Stimulated activated naive CD8-positive, alpha-beta T cell treated with anti-CD3 and anti-CD28 coated beads, Interleukin-15, Interleukin-2, amounts not matched to agents 100 ng/mL and 50 ng/mL, for 24 hours (primary cell): Measurements from ENCODE around the gene MADCAM1.
A peak's percentile ranks its signal among the peaks of the same experiment; 100 is the strongest.

Experiments
- H3K27ac Mint-ChIP-seq: one replicate; pipeline ENCODE4 v1.8.0; 2021; ENCODE audit warnings: mild to moderate bottlenecking, mixed read lengths
- H3K27me3 Mint-ChIP-seq: one replicate; pipeline ENCODE4 v1.8.0; 2021; ENCODE audit warnings: mixed read lengths
- H3K36me3 Mint-ChIP-seq: one replicate; pipeline ENCODE4 v1.8.0; 2021; ENCODE audit warnings: low read depth, mixed read lengths
- H3K4me1 Mint-ChIP-seq: one replicate; pipeline ENCODE4 v1.8.0; 2021; ENCODE audit warnings: low read depth, mixed read lengths
- H3K4me3 Mint-ChIP-seq: one replicate; pipeline ENCODE4 v1.8.0; 2021; ENCODE audit warnings: mild to moderate bottlenecking, mixed read lengths
- H3K9me3 Mint-ChIP-seq: one replicate; pipeline ENCODE4 v1.8.0; 2021; ENCODE audit warnings: mixed read lengths

MADCAM1 gene

DNA sequence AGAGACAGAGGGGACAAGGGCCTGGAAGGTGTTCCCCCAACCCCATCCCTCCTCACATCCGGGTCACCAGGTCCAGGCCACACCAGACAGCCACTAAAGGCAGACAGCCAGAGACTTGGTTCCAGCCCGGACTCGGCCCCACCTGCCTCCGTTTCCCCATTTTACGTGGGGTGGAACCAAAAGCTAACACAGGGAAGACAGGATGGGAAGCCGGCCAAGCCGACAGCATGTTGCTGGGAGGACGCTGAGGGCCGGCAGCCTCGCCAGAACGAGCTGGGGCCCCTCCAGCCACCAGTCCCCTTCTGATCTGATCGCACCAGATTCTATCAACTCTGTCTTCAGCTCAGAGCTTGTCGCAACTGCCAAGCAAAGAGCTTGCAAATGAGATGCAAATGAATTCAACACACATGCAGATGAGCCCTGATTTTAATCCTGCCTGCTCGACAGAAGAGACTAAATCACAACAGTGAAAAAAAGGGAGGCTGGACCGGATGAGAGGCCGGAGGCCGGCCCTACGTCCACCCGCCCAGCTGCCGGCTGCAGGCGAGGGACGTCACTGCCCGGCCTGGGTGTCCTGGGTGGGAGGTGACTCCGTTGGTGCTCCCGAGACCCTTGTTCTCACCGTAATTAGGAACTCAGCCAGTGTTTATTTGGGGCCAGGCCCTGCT, 17.9 kb upstream of the MADCAM1 start:
- H3K27ac Mint-ChIP-seq: no peak overlapping the region
- H3K4me1 Mint-ChIP-seq: peaks cover 17% of the 10 kb centered on the region
- H3K9me3 Mint-ChIP-seq: peaks cover 14% of the 10 kb centered on the region
- H3K27me3 Mint-ChIP-seq: peaks cover 11% of the 10 kb centered on the region
- peaks cover 16% of the 10 kb centered on the region for H3K36me3 Mint-ChIP-seq
- no peak overlapping the region for H3K4me3 Mint-ChIP-seq

DNA sequence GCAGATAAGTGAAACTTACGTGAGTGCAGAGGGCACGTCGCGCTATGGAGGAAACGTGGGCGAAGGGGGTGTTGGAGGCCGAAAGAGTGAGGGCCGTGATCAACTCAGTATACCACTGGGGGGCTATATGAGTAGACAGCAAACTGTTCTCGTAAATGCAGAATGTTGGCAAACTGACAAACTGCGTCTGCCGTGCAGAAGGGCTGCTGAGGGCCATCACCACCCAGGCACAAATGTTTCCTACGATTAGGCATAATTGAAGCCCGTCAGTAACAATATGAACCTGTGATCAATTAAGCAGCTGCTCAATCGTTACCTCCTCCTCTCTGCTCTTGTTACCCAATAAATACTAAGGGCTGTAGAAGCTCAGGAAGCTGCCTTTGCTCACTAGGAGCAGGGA, 17.3 kb upstream of the MADCAM1 start:
- Mint-ChIP-seq H3K9me3 (peaks cover 14% of the 10 kb centered on the region), H3K4me1 (peaks cover 17% of the 10 kb centered on the region), H3K27ac (no peak overlapping the region), H3K36me3 (peaks cover 16% of the 10 kb centered on the region), H3K27me3 (peaks cover 11% of the 10 kb centered on the region), H3K4me3 (no peak overlapping the region)

DNA sequence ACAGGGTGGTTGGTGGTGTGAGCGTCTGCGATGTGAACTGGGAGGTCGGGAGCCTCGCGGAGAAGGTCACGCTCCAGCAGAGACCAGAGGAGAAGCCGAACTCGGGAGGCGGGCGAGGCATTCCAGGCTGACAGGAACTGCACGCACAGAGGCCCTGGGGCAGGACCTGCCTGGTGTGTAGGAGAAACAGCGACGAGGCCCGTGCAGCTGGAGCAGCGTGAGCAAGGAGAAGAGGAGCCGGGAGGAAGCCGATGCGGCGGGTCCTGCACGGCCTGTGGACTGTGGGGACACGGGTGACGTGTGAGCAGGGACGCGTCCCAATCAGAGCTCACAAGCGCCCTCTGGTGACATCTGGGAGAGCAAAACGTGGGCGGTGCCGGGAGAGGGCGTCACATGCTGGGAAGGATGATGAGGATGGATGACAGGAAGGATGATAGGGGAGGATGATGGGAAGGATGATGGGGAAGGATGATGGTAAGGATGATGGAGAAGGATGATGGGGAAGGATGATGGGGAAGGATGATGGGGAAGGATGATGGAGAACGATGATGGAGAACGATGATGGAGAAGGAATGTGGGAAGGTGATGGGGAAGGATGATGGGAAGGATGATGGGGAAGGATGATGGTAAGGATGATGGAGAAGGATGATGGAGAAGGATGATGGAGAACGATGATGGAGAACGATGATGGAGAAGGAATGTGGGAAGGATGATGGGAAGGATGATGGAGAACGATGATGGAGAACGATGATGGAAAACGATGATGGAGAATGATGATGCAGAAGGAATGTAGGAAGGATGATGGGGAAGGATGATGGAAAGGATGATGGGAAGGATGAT, 16.1 kb upstream of the MADCAM1 start:
- Mint-ChIP-seq H3K4me1 (peaks cover 17% of the 10 kb centered on the region), H3K27ac (peak overlapping the region; percentile 96), H3K36me3 (peaks cover 16% of the 10 kb centered on the region), H3K4me3 (peak overlapping the region; percentile 65), H3K9me3 (peaks cover 14% of the 10 kb centered on the region), H3K27me3 (peaks cover 15% of the 10 kb centered on the region)

DNA sequence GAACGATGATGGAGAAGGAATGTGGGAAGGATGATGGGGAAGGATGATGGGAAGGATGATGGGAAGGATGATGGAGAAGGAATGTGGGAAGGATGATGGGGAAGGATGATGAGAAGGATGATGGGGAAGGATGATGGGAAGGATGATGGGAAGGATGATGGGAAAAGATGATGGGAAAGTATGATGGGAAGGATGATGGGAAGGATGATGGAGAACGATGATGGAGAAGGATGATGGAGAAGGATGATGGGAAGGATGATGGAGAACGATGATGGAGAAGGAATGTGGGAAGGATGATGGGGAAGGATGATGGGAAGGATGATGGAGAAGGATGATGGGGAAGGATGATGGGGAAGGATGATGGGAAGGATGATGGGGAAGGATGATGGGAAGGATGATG, 15.2 kb upstream of the MADCAM1 start:
- peak overlapping the region; percentile 65 for H3K4me3 Mint-ChIP-seq
- peaks cover 18% of the 10 kb centered on the region for H3K27me3 Mint-ChIP-seq
- H3K27ac Mint-ChIP-seq: peak overlapping the region; percentile 96
- H3K36me3 Mint-ChIP-seq: peaks cover 16% of the 10 kb centered on the region
- H3K4me1 Mint-ChIP-seq: peaks cover 17% of the 10 kb centered on the region
- peaks cover 14% of the 10 kb centered on the region for H3K9me3 Mint-ChIP-seq

DNA sequence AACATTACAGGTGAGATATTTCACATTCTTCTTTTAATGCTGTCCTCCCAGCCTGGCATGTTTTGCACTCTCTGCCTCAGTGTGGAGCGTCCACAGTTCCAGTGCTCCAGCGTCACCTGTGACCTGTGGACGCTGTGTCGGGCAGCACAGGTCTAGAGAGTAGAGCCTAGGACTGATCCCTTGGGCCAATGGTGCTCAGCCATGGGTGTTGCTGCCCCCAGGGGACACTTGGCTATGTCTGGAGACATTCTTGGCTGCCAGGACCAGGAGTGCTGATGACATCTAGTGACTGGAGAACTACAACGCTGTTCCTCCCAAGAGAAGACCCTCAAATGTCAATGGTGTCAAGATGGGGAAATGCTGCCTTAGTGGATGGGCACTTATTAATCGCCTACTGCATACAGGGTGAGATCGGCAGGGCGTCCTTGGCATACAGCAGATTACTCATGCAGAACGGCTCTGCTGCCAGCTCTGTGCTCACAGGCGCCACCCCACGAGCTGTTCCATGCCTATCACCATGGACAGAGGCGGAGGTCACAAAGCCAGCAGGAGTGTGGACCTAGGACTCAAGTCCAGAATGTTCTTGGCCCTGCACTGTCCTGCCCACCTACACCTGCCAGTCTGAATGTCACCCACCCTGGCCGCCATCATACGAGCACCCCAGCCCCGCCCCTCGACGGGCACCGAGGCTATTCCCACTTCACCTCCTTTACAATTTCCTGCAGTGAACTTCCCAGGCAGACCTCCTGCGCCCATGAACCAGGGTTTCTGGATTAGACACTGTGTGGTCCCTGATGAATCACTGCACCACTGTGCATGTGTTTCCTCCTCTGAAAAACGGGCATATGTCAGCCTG, 13.9 kb upstream of the MADCAM1 start:
- peaks cover 14% of the 10 kb centered on the region for H3K9me3 Mint-ChIP-seq
- H3K27me3 Mint-ChIP-seq: peaks cover 21% of the 10 kb centered on the region
- H3K4me3 Mint-ChIP-seq: no peak overlapping the region
- H3K4me1 Mint-ChIP-seq: peaks cover 17% of the 10 kb centered on the region
- H3K27ac Mint-ChIP-seq: no peak overlapping the region
- H3K36me3 Mint-ChIP-seq: peaks cover 16% of the 10 kb centered on the region

DNA sequence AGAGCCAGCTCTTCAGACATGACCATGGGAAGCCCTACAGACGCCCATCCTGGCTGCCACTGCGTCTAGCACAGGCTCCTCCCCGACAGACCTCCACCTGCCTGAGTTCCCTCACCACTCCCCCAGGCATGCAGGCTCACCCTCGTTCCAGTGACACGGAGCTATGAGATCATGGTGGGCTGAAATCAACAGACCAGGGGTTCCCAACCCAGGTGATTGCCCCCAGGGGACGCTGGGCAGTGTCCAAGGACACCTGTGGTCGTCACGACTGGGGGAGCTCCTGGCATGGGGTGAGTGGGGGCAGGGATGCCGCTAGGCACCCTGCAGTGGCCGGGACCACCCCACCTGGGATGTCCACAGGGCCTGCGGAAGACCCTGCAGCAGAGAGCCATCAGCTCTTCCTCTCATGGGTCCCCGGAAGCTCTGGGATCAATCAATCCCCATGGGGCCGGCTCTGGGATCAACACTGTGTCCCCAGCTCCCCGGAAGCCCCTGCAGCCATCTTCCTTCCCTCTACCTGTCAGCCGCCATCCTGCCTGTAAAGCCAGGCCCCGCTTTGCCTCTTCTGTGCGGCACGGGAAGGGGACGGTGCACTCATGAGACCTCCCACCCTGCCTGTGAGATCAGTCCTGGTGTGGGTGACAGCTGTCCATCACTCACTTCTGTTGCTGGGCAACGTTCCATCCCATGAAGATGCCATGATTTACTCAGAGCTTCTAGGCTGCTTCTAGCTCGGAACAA, 12.8 kb upstream of the MADCAM1 start:
- peaks cover 21% of the 10 kb centered on the region for H3K27me3 Mint-ChIP-seq
- no peak overlapping the region for H3K27ac Mint-ChIP-seq
- peaks cover 16% of the 10 kb centered on the region for H3K36me3 Mint-ChIP-seq
- peaks cover 14% of the 10 kb centered on the region for H3K9me3 Mint-ChIP-seq
- no peak overlapping the region for H3K4me3 Mint-ChIP-seq
- peaks cover 22% of the 10 kb centered on the region for H3K4me1 Mint-ChIP-seq

DNA sequence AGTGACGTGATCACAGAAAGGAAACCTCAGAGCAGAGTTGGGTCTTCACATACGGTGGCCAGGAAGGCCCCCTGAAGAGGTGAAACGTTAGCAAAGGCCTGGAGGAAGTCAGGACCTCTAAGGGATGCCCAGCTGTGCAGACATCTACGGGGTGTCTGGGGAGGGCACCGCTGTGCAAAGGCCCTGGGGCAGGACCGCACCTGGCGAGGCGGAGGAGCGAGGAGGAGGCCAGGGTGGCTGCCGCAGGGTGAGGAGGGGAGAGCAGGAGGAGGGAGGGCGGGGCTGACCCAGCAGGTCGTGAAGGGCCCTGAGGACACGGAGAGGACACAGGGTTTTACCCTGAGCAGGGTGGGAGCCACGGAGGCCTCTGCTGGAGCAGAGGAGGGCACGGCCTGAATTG, 11.8 kb upstream of the MADCAM1 start:
- H3K9me3 Mint-ChIP-seq: peaks cover 14% of the 10 kb centered on the region

DNA sequence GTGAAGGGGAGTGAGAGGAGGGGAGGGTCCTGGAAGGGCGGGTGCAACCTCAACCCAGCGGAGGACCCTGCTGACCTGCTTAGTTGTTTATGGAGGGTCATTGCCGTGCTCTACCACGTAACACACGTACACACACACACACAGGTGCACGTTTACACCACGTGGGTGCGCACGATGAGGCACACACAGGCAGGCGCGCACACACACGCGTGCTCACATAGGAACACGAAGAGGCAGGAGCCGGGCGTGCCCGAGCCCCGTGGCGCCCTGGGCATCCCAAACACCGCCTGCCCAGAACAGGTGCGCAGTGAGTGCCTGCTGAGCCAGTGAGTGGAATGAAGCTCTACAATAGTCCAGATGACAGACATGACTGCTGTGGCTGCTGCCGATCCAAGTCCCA, 11.2 kb upstream of the MADCAM1 start:
- peaks cover 25% of the 10 kb centered on the region for H3K4me1 Mint-ChIP-seq
- H3K9me3 Mint-ChIP-seq: peaks cover 14% of the 10 kb centered on the region
- no peak overlapping the region for H3K27ac Mint-ChIP-seq
- H3K36me3 Mint-ChIP-seq: peaks cover 13% of the 10 kb centered on the region
- peaks cover 21% of the 10 kb centered on the region for H3K27me3 Mint-ChIP-seq
- no peak overlapping the region for H3K4me3 Mint-ChIP-seq

More for the DNA sequence above, 11.8 kb upstream of the MADCAM1 start:
- Mint-ChIP-seq H3K27me3 (peaks cover 21% of the 10 kb centered on the region), H3K27ac (no peak overlapping the region), H3K4me1 (peaks cover 23% of the 10 kb centered on the region), H3K4me3 (no peak overlapping the region), H3K36me3 (peaks cover 16% of the 10 kb centered on the region)

DNA sequence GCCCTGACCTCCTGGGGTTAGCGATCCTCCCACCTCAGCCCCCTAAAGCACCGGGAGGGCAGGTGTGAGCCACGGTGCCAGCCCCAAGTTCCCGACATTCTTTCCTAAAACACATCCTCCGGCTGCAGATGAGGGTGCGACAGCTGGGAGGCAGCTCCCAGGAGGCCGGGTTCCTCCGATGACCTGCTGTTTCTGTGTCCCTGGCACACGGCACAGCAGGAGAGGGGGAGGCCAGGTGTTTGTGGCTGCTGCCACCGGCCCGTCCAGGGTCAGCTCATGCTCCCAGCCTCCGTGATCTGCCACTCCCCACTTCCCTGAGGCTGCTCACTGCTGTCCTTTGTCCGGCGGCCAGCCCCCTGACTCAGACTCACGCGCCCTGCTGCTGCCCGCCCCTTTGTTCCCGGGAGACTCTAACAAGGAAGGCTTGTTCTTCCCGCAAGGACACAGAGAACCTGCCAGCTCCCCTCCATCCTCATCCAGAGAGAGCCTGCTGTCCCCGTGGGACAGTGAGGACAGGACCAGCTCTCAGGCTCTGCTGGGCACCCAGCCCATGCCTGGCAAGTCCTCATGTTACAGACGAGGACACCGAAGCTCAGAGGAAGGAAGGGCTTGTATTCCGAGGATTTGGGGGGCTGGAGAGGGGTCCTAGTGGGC, 10.6 kb upstream of the MADCAM1 start:
- Mint-ChIP-seq H3K27me3 (peaks cover 15% of the 10 kb centered on the region), H3K4me1 (peaks cover 22% of the 10 kb centered on the region), H3K4me3 (no peak overlapping the region)

DNA sequence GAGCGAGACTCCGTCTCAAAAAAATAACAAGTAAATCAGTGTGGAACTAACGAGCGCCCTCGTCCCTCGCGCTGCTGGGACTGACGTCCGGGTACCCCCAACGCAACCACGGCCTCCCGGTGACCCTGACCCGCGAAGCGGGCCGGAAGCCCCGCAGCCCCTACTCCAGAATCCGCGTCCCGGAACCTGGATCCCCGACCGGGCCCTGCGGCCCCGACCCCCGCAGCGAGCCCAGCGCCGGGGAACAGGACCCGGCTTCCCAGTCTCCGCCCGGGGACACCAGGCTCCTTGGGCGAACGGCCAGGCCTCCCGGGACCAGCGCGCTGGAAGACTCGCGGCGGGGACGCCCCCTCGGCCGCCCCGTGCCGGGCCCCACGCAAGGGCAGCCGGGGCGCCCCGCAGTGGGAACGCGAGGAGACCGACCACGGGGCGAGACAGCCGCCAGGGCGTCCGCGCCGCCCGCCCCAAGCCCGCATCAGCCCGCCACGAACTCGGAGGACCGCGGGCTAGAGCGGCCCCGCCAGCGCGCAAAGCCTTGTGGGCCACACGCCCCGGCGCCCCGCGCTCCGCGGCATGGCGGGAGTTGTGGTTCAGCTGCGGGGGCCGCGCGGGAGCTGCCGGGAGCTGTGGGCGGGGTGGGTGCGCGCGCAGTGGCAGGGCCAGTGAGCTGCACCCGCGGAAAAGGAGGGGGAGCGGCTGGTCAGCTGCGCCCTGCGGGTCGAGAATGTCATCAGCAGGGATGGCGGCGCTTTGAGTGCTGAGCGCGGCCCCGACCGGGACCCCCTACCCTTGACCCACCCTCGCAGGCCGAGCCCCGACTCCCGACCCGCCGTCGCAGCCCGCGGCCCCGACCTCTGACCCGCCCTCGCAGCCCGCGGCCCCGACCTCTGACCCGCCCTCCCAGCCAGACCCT, 7.5 kb upstream of the MADCAM1 start:
- Mint-ChIP-seq H3K4me3 (peak overlapping the region; percentile 83), H3K4me1 (peaks cover 19% of the 10 kb centered on the region), H3K9me3 (no peaks in the 10 kb centered on the region), H3K27me3 (peaks cover 14% of the 10 kb centered on the region), H3K36me3 (no peaks in the 10 kb centered on the region), H3K27ac (peak overlapping the region; percentile 85)

More for the DNA sequence above, 10.6 kb upstream of the MADCAM1 start:
- Mint-ChIP-seq H3K9me3 (peaks cover 9% of the 10 kb centered on the region), H3K27ac (no peak overlapping the region), H3K36me3 (peaks cover 7% of the 10 kb centered on the region)

DNA sequence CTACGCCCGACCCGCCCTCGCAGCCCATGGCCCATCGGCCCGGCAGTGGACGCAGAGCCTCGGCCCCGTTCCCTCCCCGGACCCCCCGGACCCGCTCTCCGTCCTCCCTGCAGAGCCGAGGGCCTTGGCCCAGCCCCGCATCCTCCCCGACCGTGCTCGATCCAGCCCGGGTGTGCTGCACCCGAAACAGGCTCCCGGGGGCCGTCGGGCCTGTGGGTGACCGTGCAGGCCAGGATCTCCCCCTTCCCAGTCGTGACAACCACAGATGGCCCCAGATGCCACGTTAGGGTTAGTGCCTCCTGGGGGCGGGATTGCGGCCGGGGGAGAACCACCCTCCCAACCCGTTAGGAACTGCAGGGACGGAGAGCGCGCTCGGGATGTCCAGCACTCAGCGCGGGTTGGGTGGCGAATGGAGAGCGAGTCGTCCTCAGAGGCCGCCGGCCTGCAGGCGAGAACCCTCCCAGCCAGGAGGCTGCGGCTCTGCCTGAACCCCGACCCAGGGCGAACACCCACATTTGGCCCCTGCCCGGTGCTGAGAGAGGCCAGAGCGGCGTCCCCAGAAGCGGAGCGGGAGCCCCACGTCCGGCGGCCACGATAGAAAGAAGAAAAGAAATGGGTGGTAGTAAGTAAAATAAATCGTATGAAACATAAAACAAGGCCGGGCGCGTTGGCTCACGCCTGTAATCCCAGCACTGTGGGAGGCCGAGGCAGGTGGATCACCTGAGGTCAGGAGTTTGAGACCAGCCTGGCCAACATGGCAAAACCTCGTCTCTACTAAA, 6.7 kb upstream of the MADCAM1 start:
- no peaks in the 10 kb centered on the region for H3K36me3 Mint-ChIP-seq
- H3K27ac Mint-ChIP-seq: no peak overlapping the region
- H3K4me1 Mint-ChIP-seq: peaks cover 20% of the 10 kb centered on the region

DNA sequence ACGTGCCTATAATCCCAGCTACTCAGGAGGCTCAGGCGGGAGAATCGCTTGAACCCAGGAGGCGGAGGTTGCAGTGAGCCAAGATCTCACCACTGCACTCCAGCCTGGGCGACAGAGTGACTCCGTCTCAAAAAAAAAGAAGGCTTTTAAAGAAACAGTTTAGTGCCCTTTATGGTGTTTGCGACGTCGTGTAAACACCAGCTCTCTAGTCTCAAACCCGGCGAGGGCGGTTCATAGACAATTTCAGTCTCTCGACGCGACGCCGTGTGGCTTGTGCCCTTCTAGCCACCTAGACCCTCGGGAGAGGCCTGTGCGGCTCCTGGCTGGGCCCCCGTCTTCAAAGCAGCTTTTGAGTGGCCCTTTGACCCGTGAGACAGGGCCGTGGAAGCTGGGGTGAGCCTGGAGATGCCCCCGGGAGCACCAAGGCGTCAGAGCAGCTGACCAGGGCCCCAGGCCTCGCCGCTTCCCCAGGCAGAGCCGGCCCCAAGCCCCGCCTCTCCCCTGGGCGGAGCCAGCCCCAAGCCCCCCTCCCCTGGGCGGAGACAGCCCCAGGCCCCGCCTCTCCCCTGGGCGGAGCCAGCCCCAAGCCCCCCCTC, 5.0 kb upstream of the MADCAM1 start:
- Mint-ChIP-seq H3K36me3 (no peaks in the 10 kb centered on the region), H3K27ac (no peak overlapping the region), H3K4me3 (no peak overlapping the region), H3K4me1 (peaks cover 20% of the 10 kb centered on the region), H3K27me3 (peaks cover 2% of the 10 kb centered on the region), H3K9me3 (no peaks in the 10 kb centered on the region)

More for the DNA sequence above, 6.7 kb upstream of the MADCAM1 start:
- Mint-ChIP-seq H3K9me3 (no peaks in the 10 kb centered on the region), H3K4me3 (peak overlapping the region; percentile 66), H3K27me3 (peaks cover 14% of the 10 kb centered on the region)
